ENCODE data around the gene PDZD8. TPM values are rescaled to one million over a fixed set of nuclear protein-coding genes. Genes with fewer than 3 reads are reported as not detected.

The PDZD8 gene
- total RNA-seq, 2 experiments from 2014 or later, result 19.7 to 20.4 TPM

DNA sequence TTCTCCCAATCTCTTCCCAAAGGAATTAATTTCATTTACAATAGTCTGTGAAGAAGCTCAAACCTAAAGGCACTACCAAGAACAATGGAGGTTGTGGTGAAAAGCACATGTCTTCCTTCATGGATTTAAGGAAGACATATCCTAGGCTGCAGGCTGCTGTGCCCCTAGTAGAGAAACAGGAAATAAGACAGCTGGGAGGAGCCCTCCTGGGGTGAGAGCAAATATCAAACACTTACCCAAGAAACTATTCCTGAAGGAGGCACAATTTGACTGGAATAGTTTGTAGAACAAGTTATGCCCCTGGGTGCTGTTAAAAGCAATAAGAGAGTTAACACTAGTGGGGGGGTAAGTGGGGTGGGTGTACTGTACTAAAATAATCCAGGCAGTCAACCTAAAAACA, 30.1 kb downstream of the PDZD8 start:
- Mint-ChIP-seq H3K36me3 (peaks cover 22% of the 10 kb centered on the region), H3K9me3 (no peaks in the 10 kb centered on the region), H3K4me3 (no peak overlapping the region), H3K4me1 (peaks cover 36% of the 10 kb centered on the region), H3K27ac (no peak overlapping the region), H3K27me3 (no peaks in the 10 kb centered on the region)
- DNase-seq, result no peak

DNA sequence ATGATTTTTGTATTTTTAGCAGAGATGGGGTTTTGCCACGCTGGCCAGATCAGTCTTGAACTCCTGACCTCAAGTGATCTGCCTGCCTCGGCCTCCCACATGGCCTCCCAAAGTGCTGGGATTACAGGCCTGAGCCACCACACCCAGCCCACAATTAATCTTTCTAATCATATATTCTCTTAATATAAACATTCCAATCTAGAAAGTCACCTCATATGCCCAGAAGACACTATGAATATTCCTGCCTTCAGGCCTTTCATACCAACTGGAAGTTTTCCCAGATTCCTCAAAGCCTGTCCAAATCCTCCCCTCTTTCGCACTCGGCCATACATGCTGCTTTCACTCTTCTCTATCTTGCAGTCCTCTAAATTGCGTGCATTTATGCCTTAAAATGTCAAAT, 32.6 kb downstream of the PDZD8 start:
- Mint-ChIP-seq H3K4me3 (no peak overlapping the region), H3K9me3 (no peaks in the 10 kb centered on the region), H3K36me3 (peaks cover 17% of the 10 kb centered on the region), H3K27me3 (no peaks in the 10 kb centered on the region), H3K27ac (no peak overlapping the region), H3K4me1 (peaks cover 34% of the 10 kb centered on the region)
- no peak for DNase-seq

DNA sequence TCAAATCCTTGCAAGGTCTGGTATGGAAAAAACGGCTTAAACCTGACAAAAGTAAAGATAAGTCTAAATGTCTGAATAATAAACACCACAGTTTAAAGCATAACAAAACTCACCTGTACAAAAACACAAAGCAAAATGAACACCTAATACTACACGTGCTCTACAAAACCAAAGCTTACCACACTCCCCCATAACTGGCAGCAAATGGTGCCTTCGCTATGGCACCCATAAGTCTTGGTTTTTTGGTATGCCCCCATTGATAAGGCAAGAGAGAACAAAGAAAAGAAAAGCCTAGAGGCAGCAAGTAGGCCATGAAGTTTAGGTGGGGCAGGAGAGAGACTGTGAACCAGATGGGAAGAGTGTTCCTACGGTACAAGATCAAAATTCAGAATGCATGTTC, 34.2 kb downstream of the PDZD8 start:
- Mint-ChIP-seq H3K4me1 (peaks cover 27% of the 10 kb centered on the region), H3K36me3 (peaks cover 24% of the 10 kb centered on the region), H3K9me3 (no peaks in the 10 kb centered on the region), H3K27ac (no peak overlapping the region), H3K4me3 (no peak overlapping the region), H3K27me3 (no peaks in the 10 kb centered on the region)
- no peak for DNase-seq

DNA sequence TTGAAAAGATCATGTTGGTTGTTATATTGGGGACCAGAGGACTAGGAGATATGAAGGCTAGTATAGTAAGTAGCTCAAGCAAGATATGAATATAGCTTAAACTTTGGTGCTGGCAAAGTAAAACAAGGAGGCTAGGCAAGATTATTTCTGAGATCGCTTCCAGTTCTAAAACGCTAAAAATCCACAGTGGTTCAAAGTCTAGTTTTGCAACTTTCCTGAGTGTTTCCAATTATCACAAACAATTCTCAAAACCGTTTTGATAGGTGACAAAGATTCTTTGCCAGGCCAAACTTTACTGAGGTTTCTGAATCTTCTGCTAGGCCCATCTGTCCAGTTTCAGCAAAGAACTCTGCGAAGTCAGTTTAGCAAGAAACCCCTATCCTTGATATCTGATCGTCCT, 35.3 kb downstream of the PDZD8 start:
- no peak for DNase-seq
- H3K4me3 Mint-ChIP-seq, result no peak overlapping the region
- peaks cover 20% of the 10 kb centered on the region for H3K4me1 Mint-ChIP-seq
- H3K36me3 Mint-ChIP-seq, result peaks cover 34% of the 10 kb centered on the region
- no peaks in the 10 kb centered on the region for H3K27me3 Mint-ChIP-seq
- no peak overlapping the region for H3K27ac Mint-ChIP-seq
- peaks cover 6% of the 10 kb centered on the region for H3K9me3 Mint-ChIP-seq

DNA sequence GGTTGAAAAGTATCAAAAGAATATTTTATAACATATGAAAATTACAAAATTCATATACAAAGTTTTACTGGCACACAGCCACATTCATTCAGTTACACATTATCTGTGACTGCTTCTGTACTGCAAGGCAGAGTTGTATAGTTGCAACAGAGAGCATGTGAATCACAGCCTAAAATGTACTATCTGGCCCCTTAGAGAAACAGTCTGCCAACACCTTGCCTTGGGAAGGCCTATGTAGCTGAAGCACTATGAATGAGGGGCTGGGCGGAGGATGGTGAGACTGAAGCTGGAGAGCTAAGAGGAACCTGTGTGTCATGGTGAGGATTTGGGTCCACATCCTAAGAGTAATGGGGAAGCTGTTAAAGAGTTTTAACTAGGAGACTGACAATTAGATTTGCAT, 35.7 kb downstream of the PDZD8 start:
- no peaks in the 10 kb centered on the region for H3K27me3 Mint-ChIP-seq
- H3K36me3 Mint-ChIP-seq, result peaks cover 38% of the 10 kb centered on the region
- H3K4me1 Mint-ChIP-seq, result peaks cover 19% of the 10 kb centered on the region
- peaks cover 10% of the 10 kb centered on the region for H3K9me3 Mint-ChIP-seq
- H3K27ac Mint-ChIP-seq, result no peak overlapping the region
- DNase-seq, result no peak
- H3K4me3 Mint-ChIP-seq, result no peak overlapping the region

DNA sequence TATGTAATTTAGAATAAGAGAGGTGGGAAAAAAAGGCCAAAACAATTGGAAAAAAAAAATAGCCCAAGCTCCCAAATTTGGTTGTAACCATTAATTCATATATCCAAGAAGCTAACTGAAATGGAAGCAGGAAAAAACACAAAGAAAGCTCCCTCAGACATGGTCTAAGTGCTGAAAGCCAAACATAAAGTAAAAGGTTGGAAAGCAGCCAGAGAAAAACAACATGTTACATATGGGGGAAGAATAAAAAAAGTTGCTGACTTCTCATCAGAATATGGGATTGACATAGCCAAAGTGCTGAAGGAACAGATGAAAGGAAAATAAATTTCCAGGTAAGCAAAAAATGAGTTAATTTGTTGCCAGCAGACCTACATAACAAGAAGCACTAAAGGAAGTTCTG, 40.3 kb downstream of the PDZD8 start:
- Mint-ChIP-seq H3K4me1 (no peaks in the 10 kb centered on the region), H3K27me3 (no peaks in the 10 kb centered on the region), H3K27ac (no peak overlapping the region), H3K9me3 (peaks cover 13% of the 10 kb centered on the region), H3K4me3 (no peak overlapping the region), H3K36me3 (peaks cover 39% of the 10 kb centered on the region)
- DNase-seq, result no peak

DNA sequence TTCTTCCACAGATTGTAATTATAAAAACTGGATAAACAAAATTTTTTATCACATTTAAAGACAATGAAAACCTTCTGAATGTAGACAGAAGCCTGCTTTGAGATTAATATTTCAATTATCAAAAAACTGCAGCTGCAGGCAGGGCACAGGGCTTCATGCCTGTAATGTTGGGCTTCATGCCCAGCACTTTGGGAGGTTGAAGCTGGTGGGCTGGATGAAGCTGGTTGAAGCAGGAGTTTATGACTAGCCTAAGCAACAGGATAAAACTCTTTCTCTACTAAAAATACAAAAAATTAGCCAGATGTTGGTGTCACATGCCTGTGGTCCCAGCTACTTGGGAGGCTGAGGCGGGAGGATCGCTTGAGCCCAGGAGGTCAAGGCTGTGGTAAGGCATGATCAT, 41.2 kb downstream of the PDZD8 start:
- Mint-ChIP-seq H3K4me3 (no peak overlapping the region), H3K27me3 (no peaks in the 10 kb centered on the region), H3K27ac (no peak overlapping the region), H3K36me3 (peaks cover 42% of the 10 kb centered on the region), H3K4me1 (no peaks in the 10 kb centered on the region), H3K9me3 (peaks cover 13% of the 10 kb centered on the region)
- DNase-seq, result no peak

DNA sequence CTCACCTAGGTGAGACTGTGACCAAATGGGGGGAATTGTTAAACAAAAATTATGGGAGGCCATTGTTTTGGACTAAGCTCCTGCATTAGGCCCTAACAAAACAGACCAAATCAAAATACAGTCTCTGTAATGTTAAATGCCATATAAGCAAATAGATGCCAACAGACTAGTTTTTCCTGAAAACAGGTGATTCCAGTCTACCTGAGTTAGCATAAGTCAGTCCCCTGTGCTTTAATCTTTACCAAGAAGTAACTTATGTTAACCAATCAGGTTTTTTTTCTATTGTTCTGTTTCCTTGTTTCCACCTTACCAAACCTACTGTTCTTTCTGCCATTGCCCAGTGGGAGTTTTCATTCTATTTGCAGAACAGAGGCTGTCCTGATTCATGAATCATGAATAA, 48.0 kb downstream of the PDZD8 start:
- H3K36me3 Mint-ChIP-seq, result peaks cover 20% of the 10 kb centered on the region
- no peak overlapping the region for H3K27ac Mint-ChIP-seq
- H3K4me3 Mint-ChIP-seq, result no peak overlapping the region
- no peaks in the 10 kb centered on the region for H3K27me3 Mint-ChIP-seq
- H3K4me1 Mint-ChIP-seq, result peaks cover 5% of the 10 kb centered on the region
- no peak for DNase-seq
- peaks cover 4% of the 10 kb centered on the region for H3K9me3 Mint-ChIP-seq

DNA sequence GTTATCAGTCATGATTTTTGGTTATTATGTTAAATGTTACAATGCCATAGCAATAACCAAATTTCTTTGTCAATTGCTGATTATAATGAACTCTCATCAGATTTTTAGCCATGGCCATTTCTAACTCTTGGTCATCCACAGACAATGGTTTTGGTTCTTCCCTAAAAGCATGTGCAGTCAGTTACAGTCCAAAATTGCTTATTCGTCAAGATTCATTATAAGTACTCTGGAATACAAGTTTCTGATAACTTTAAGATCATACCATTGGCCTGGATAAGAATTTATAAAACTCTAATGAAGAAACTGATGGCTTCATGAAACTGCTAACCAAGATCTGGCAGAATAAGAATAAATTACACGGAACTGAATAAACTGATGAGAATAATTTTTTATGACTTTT, 50.9 kb downstream of the PDZD8 start:
- peaks cover 6% of the 10 kb centered on the region for H3K36me3 Mint-ChIP-seq
- H3K27ac Mint-ChIP-seq, result no peak overlapping the region

DNA sequence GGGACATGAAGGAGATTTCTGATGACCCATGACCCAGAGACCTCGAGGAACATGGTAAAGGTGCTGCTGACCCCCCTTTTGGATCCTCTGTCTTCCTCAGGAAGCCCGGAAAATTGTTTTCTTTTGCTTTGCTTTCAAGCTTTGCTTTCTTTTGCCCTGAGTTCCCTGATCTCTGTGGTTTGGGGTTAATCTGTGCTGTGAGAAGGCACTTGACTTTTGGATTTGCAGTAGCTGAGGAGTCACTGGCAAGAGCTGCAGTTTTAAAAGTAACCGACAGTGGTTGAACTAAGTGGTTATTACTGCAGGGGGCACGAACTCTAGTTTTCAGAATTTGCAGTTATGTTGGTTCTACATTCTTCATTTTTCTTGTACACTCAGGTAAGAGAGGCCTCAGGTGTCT, 53.0 kb downstream of the PDZD8 start:
- peaks cover 6% of the 10 kb centered on the region for H3K36me3 Mint-ChIP-seq
- DNase-seq, result no peak
- H3K4me1 Mint-ChIP-seq, result peaks cover 5% of the 10 kb centered on the region
- no peak overlapping the region for H3K27ac Mint-ChIP-seq
- H3K27me3 Mint-ChIP-seq, result no peaks in the 10 kb centered on the region
- H3K4me3 Mint-ChIP-seq, result no peak overlapping the region
- H3K9me3 Mint-ChIP-seq, result peaks cover 4% of the 10 kb centered on the region

More for the DNA sequence above, 50.9 kb downstream of the PDZD8 start:
- H3K4me1 Mint-ChIP-seq, result peaks cover 5% of the 10 kb centered on the region
- DNase-seq, result no peak
- H3K27me3 Mint-ChIP-seq, result no peaks in the 10 kb centered on the region
- no peak overlapping the region for H3K4me3 Mint-ChIP-seq
- H3K9me3 Mint-ChIP-seq, result peaks cover 4% of the 10 kb centered on the region

DNA sequence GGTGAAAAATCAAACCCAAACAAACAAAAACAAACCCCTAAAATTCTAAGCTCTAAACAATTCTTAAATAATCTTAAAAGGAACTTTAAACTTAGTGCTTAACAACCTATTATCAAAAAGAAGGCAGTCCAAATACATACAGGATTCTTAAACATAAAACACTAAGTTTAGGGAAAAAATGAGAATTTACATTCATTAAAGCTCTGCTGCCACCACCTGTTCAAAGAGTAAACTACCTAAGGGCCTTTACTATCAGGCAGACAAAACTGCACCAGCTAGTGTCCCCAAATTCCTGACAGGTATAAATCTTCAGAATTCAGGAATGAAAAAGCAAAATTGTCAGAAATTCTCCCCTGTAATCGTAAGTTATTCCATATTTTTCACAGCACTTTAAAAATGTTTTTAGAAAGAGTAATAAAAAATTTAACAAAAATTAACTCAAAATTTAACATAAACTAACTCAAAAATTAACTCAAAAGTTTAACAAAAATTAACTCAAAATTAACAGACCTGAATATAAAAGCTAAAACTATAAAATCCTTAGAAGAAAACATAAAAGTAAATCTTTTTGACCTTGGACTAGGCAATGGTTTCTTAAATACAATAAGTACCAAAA, 55.1 kb downstream of the PDZD8 start:
- peaks cover 2% of the 10 kb centered on the region for H3K4me1 Mint-ChIP-seq
- H3K9me3 Mint-ChIP-seq, result no peaks in the 10 kb centered on the region
- DNase-seq, result no peak
- no peaks in the 10 kb centered on the region for H3K27me3 Mint-ChIP-seq
- H3K27ac Mint-ChIP-seq, result no peak overlapping the region
- H3K36me3 Mint-ChIP-seq, result peaks cover 4% of the 10 kb centered on the region
- H3K4me3 Mint-ChIP-seq, result no peak overlapping the region

DNA sequence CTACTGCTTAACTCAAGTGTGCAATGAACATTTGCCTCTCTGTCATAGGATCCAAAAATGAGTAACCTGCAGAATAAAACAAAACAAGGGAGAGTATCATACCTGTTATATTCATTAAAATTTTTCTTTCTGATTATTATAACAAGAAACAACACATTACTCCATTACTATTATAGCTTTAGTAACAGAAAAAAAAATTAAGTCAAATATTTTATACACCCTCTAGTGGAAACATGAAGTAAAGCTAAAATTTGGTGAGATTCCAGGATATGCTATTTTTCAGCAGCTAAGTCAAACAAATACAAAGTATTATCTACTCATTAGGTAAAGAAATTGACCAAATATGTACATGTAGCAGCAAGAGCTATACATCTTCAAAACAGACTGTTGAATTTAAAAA, 56.3 kb downstream of the PDZD8 start:
- Mint-ChIP-seq H3K4me1 (peaks cover 2% of the 10 kb centered on the region), H3K9me3 (no peaks in the 10 kb centered on the region), H3K27me3 (no peaks in the 10 kb centered on the region), H3K27ac (no peak overlapping the region), H3K4me3 (no peak overlapping the region), H3K36me3 (peaks cover 4% of the 10 kb centered on the region)
- no peak for DNase-seq

DNA sequence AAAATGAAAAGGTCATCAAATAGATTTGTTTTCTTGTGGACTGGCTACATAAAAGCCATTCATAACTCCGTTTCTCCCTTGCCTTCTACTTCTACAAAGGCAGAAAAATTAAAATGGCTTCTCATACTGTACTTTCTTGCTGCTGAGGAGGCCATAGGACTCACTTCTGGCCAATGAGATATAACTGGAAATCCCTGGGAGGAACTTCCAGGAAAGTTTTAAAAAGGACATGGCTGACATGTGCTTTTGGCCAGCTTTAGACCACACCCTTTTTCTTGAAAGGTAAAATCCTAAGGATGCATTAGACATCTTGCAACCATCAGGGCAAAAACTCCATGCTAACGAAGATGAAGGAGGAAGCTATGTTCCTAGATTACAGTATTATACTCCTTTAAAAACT, 58.5 kb downstream of the PDZD8 start:
- H3K9me3 Mint-ChIP-seq, result no peaks in the 10 kb centered on the region
- no peaks in the 10 kb centered on the region for H3K27me3 Mint-ChIP-seq
- H3K4me3 Mint-ChIP-seq, result no peak overlapping the region
- peaks cover 18% of the 10 kb centered on the region for H3K36me3 Mint-ChIP-seq
- no peak overlapping the region for H3K27ac Mint-ChIP-seq
- DNase-seq, result no peak
- peaks cover under 1% of the 10 kb centered on the region for H3K4me1 Mint-ChIP-seq

DNA sequence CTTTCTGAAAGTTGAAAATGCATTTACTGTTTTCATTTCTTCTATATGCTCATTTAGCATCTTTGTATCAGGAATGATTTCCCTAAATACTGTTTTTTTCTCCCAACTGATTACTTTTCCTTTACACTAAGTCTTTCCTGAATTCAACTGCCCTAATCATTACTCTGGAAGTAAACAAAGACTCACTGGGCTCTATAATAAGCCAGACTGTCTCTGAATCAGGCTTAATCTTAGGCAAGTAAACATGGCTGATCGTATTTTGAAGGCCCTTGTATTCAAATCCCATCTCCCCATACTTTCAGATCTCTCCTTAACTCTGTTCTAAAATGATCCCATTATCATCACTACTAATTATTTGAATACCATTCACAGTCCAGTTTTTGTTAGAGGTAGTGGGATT, 61.6 kb downstream of the PDZD8 start:
- H3K4me1 Mint-ChIP-seq, result peaks cover 18% of the 10 kb centered on the region
- no peak overlapping the region for H3K27ac Mint-ChIP-seq
- no peak for DNase-seq
- H3K4me3 Mint-ChIP-seq, result no peak overlapping the region
- H3K27me3 Mint-ChIP-seq, result no peaks in the 10 kb centered on the region
- peaks cover 25% of the 10 kb centered on the region for H3K36me3 Mint-ChIP-seq
- H3K9me3 Mint-ChIP-seq, result no peaks in the 10 kb centered on the region

DNA sequence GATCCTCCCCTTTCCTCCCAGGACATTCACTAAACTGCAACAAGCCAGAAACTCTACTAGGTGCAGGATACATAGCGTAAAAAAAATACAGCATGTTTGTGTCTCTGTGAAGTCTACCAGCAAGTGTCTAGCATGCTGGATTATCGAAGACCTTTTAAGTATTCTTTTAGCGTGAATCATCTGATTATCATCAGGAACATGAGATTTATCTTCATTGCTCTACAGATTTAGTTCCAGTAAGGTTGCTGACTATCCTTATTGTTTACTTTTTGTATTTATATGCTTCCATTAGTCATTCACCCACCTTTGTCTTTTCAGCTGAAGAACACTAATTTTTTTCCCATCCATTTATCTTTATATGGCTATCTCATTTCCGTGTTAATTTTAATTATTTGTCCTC, 62.8 kb downstream of the PDZD8 start:
- Mint-ChIP-seq H3K9me3 (no peaks in the 10 kb centered on the region), H3K36me3 (peaks cover 25% of the 10 kb centered on the region), H3K27ac (no peak overlapping the region), H3K27me3 (no peaks in the 10 kb centered on the region), H3K4me1 (peaks cover 18% of the 10 kb centered on the region), H3K4me3 (no peak overlapping the region)
- no peak for DNase-seq

DNA sequence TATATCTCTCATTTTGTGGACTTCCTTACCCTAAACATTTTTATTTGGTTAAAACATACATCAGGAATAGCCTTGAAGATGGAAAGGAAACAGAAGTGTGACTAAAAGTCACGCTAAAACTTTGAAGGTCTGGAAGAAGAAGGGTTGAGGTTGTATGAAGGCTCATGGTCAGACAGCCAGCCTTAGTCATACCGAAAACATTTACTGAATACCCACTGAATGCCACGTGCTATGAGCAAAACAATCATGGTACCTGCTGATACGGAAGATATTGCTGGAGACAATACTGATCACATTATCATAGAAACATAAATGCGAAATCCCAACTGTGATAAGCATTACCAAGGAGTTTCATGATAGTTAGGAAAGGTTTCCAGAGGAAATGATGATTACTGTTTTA, 64.0 kb downstream of the PDZD8 start:
- Mint-ChIP-seq H3K36me3 (peaks cover 24% of the 10 kb centered on the region), H3K9me3 (no peaks in the 10 kb centered on the region), H3K4me1 (peaks cover 18% of the 10 kb centered on the region), H3K4me3 (no peak overlapping the region), H3K27me3 (no peaks in the 10 kb centered on the region), H3K27ac (no peak overlapping the region)
- no peak for DNase-seq

Measured in activated naive CD8-positive, alpha-beta T cell treated with anti-CD3 and anti-CD28 coated beads for 36 hours (primary cell).